ENCODE results near the gene RPL37.
A peak's percentile ranks its signal among the peaks of the same experiment; 100 is the strongest.
"Not testable (repeated sequence)": the region's sequence is repeated elsewhere in the genome, so short reads cannot be mapped to it uniquely, and the experiment has no call there.

Gene RPL37

GRCh38 chr5:40827188-40827977, 7.6 kb downstream of the RPL37 start:
- Mint-ChIP-seq H3K36me3 (peaks cover 28% of the 10 kb centered on the region), H3K27me3 (no peaks in the 10 kb centered on the region), H3K27ac (peak overlapping the region; percentile 88), H3K9me3 (ENCODE audit: low read depth) (no peaks in the 10 kb centered on the region), H3K4me3 (peak overlapping the region; percentile 10), H3K4me1 (ENCODE audit: low read depth) (peaks cover 40% of the 10 kb centered on the region)

- no peaks in the 10 kb centered on the region for H3K27me3 Mint-ChIP-seq
- no peak overlapping the region for H3K4me3 Mint-ChIP-seq
- no peak overlapping the region for H3K27ac Mint-ChIP-seq
- H3K9me3 Mint-ChIP-seq (ENCODE audit: low read depth): no peaks in the 10 kb centered on the region
- H3K36me3 Mint-ChIP-seq: peaks cover 21% of the 10 kb centered on the region
- peaks cover 32% of the 10 kb centered on the region for H3K4me1 Mint-ChIP-seq (ENCODE audit: low read depth)
These were observed 8.4 kb downstream of the RPL37 start for GRCh38 chr5:40826489-40827187.

- not testable (repeated sequence) for H3K4me3 Mint-ChIP-seq; H3K27me3 Mint-ChIP-seq; H3K9me3 Mint-ChIP-seq (ENCODE audit: low read depth)
- Mint-ChIP-seq H3K4me1 (ENCODE audit: low read depth) (peaks cover 25% of the 10 kb centered on the region), H3K27ac (peak overlapping the region; percentile 50), H3K36me3 (peaks cover 17% of the 10 kb centered on the region)
These were observed 9.5 kb downstream of the RPL37 start for GRCh38 chr5:40825461-40826043.

- H3K4me3 Mint-ChIP-seq: no peak overlapping the region
- H3K36me3 Mint-ChIP-seq: peaks cover 7% of the 10 kb centered on the region
These were observed 11.6 kb downstream of the RPL37 start for GRCh38 chr5:40823459-40823858.

GRCh38 chr5:40813698-40814281, 21.2 kb downstream of the RPL37 start:
- no peak overlapping the region for H3K27ac Mint-ChIP-seq
- no peaks in the 10 kb centered on the region for H3K9me3 Mint-ChIP-seq (ENCODE audit: low read depth)
- H3K36me3 Mint-ChIP-seq: no peaks in the 10 kb centered on the region
- H3K4me1 Mint-ChIP-seq (ENCODE audit: low read depth): no peaks in the 10 kb centered on the region
- no peak overlapping the region for H3K4me3 Mint-ChIP-seq
- H3K27me3 Mint-ChIP-seq: no peaks in the 10 kb centered on the region

More at GRCh38 chr5:40823459-40823858, 11.6 kb downstream of the RPL37 start:
- Mint-ChIP-seq H3K27me3 (no peaks in the 10 kb centered on the region), H3K9me3 (ENCODE audit: low read depth) (no peaks in the 10 kb centered on the region), H3K4me1 (ENCODE audit: low read depth) (peaks cover 10% of the 10 kb centered on the region), H3K27ac (peak overlapping the region; percentile 46)

GRCh38 chr5:40812125-40812524, 22.9 kb downstream of the RPL37 start:
- Mint-ChIP-seq H3K27ac (no peak overlapping the region), H3K27me3 (no peaks in the 10 kb centered on the region), H3K4me3 (no peak overlapping the region), H3K9me3 (ENCODE audit: low read depth) (no peaks in the 10 kb centered on the region), H3K4me1 (ENCODE audit: low read depth) (peaks cover 5% of the 10 kb centered on the region), H3K36me3 (no peaks in the 10 kb centered on the region)

GRCh38 chr5:40801771-40802562, 33.1 kb downstream of the RPL37 start:
- H3K27ac Mint-ChIP-seq: no peak overlapping the region

GRCh38 chr5:40799258-40799657, 35.8 kb downstream of the RPL37 start:
- Mint-ChIP-seq H3K4me3 (peak overlapping the region; percentile 91), H3K4me1 (ENCODE audit: low read depth) (peaks cover 36% of the 10 kb centered on the region), H3K27me3 (no peaks in the 10 kb centered on the region), H3K9me3 (ENCODE audit: low read depth) (no peaks in the 10 kb centered on the region), H3K36me3 (peaks cover 8% of the 10 kb centered on the region), H3K27ac (peak overlapping the region; percentile 94)

More at GRCh38 chr5:40801771-40802562, 33.1 kb downstream of the RPL37 start:
- H3K27me3 Mint-ChIP-seq: no peaks in the 10 kb centered on the region
- H3K9me3 Mint-ChIP-seq (ENCODE audit: low read depth): no peaks in the 10 kb centered on the region
- peaks cover 10% of the 10 kb centered on the region for H3K4me1 Mint-ChIP-seq (ENCODE audit: low read depth)
- no peak overlapping the region for H3K4me3 Mint-ChIP-seq
- no peaks in the 10 kb centered on the region for H3K36me3 Mint-ChIP-seq

- H3K4me3 Mint-ChIP-seq: peak overlapping the region; percentile 91
- H3K36me3 Mint-ChIP-seq: peaks cover 8% of the 10 kb centered on the region
- H3K9me3 Mint-ChIP-seq (ENCODE audit: low read depth): no peaks in the 10 kb centered on the region
- no peaks in the 10 kb centered on the region for H3K27me3 Mint-ChIP-seq
- H3K27ac Mint-ChIP-seq: peak overlapping the region; percentile 94
- peaks cover 40% of the 10 kb centered on the region for H3K4me1 Mint-ChIP-seq (ENCODE audit: low read depth)
These were observed 36.2 kb downstream of the RPL37 start for GRCh38 chr5:40798801-40799210.

- H3K36me3 Mint-ChIP-seq: peaks cover 8% of the 10 kb centered on the region
- H3K9me3 Mint-ChIP-seq (ENCODE audit: low read depth): no peaks in the 10 kb centered on the region
- no peaks in the 10 kb centered on the region for H3K27me3 Mint-ChIP-seq
- peaks cover 46% of the 10 kb centered on the region for H3K4me1 Mint-ChIP-seq (ENCODE audit: low read depth)
- H3K27ac Mint-ChIP-seq: peak within 1 kb of the TSS; percentile 94
- H3K4me3 Mint-ChIP-seq: peak within 1 kb of the TSS; percentile 92
These were observed 36.8 kb downstream of the RPL37 start, which contains the start of gene PRKAA1 for GRCh38 chr5:40798012-40798800. TSS of gene PRKAA1 (minus strand) at chr5:40798374. CDS start at chr5:40798189, 185 bp downstream.

- peak overlapping the region; percentile 92 for H3K27ac Mint-ChIP-seq
- peaks cover 8% of the 10 kb centered on the region for H3K36me3 Mint-ChIP-seq
- peaks cover 51% of the 10 kb centered on the region for H3K4me1 Mint-ChIP-seq (ENCODE audit: low read depth)
- H3K9me3 Mint-ChIP-seq (ENCODE audit: low read depth): no peaks in the 10 kb centered on the region
- peak overlapping the region; percentile 92 for H3K4me3 Mint-ChIP-seq
- H3K27me3 Mint-ChIP-seq: no peaks in the 10 kb centered on the region
These were observed 37.6 kb downstream of the RPL37 start for GRCh38 chr5:40797273-40798011.

GRCh38 chr5:40796487-40796889, 38.5 kb downstream of the RPL37 start:
- no peak overlapping the region for H3K27ac Mint-ChIP-seq
- H3K4me3 Mint-ChIP-seq: peak overlapping the region; percentile 92
- no peaks in the 10 kb centered on the region for H3K9me3 Mint-ChIP-seq (ENCODE audit: low read depth)
- H3K4me1 Mint-ChIP-seq (ENCODE audit: low read depth): peaks cover 59% of the 10 kb centered on the region
- H3K27me3 Mint-ChIP-seq: no peaks in the 10 kb centered on the region
- H3K36me3 Mint-ChIP-seq: peaks cover 8% of the 10 kb centered on the region

- Mint-ChIP-seq H3K4me1 (ENCODE audit: low read depth) (peaks cover 73% of the 10 kb centered on the region), H3K4me3 (peak overlapping the region; percentile 0)
- not testable (repeated sequence) for H3K27me3 Mint-ChIP-seq; H3K36me3 Mint-ChIP-seq; H3K9me3 Mint-ChIP-seq (ENCODE audit: low read depth); H3K27ac Mint-ChIP-seq
These were observed 40.1 kb downstream of the RPL37 start for GRCh38 chr5:40794877-40795276.

Measured in activated naive CD8-positive, alpha-beta T cell (primary cell).